ENCODE data around the gene LY86.
A peak's percentile ranks its signal among the peaks of the same experiment; 100 is the strongest.

GRCh38 chr6:6546318-6547109 is 42.0 kb upstream of the LY86 start:
- TF ChIP-seq, protein P1, sequence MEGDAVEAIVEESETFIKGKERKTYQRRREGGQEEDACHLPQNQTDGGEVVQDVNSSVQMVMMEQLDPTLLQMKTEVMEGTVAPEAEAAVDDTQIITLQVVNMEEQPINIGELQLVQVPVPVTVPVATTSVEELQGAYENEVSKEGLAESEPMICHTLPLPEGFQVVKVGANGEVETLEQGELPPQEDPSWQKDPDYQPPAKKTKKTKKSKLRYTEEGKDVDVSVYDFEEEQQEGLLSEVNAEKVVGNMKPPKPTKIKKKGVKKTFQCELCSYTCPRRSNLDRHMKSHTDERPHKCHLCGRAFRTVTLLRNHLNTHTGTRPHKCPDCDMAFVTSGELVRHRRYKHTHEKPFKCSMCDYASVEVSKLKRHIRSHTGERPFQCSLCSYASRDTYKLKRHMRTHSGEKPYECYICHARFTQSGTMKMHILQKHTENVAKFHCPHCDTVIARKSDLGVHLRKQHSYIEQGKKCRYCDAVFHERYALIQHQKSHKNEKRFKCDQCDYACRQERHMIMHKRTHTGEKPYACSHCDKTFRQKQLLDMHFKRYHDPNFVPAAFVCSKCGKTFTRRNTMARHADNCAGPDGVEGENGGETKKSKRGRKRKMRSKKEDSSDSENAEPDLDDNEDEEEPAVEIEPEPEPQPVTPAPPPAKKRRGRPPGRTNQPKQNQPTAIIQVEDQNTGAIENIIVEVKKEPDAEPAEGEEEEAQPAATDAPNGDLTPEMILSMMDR (IDR thresholded peaks at IDR 0.05; ENCODE audit: poor library complexity, severe bottlenecking) = no peak
- TF ChIP-seq, protein P2, sequence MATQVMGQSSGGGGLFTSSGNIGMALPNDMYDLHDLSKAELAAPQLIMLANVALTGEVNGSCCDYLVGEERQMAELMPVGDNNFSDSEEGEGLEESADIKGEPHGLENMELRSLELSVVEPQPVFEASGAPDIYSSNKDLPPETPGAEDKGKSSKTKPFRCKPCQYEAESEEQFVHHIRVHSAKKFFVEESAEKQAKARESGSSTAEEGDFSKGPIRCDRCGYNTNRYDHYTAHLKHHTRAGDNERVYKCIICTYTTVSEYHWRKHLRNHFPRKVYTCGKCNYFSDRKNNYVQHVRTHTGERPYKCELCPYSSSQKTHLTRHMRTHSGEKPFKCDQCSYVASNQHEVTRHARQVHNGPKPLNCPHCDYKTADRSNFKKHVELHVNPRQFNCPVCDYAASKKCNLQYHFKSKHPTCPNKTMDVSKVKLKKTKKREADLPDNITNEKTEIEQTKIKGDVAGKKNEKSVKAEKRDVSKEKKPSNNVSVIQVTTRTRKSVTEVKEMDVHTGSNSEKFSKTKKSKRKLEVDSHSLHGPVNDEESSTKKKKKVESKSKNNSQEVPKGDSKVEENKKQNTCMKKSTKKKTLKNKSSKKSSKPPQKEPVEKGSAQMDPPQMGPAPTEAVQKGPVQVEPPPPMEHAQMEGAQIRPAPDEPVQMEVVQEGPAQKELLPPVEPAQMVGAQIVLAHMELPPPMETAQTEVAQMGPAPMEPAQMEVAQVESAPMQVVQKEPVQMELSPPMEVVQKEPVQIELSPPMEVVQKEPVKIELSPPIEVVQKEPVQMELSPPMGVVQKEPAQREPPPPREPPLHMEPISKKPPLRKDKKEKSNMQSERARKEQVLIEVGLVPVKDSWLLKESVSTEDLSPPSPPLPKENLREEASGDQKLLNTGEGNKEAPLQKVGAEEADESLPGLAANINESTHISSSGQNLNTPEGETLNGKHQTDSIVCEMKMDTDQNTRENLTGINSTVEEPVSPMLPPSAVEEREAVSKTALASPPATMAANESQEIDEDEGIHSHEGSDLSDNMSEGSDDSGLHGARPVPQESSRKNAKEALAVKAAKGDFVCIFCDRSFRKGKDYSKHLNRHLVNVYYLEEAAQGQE (IDR thresholded peaks at IDR 0.05; ENCODE audit: borderline replicate concordance) = no peak
- TF ChIP-seq EZH2 (IDR thresholded peaks at IDR 0.05; ENCODE audit: borderline replicate concordance, insufficient read depth, low read length, poor library complexity, severe bottlenecking) = no peak
- TF ChIP-seq TAF1 (IDR thresholded peaks at IDR 0.05; ENCODE audit: low read depth) = no peak
- no peak for TF ChIP-seq RAD21 (conservative IDR thresholded peaks at IDR 0.05)
- no peak for TF ChIP-seq POLR2AphosphoS5 (IDR thresholded peaks at IDR 0.05)
- peak; percentile 49 for TF ChIP-seq MXI1 (conservative IDR thresholded peaks at IDR 0.05; ENCODE audit: poor library complexity, severe bottlenecking)
- no peak for TF ChIP-seq SMC3 (conservative IDR thresholded peaks at IDR 0.05; ENCODE audit: poor library complexity)
- TF ChIP-seq EP300 (conservative IDR thresholded peaks at IDR 0.05; ENCODE audit: poor library complexity, severe bottlenecking) = no peak

Data from neural cell (in vitro differentiated cells).